Measurements from ENCODE around the gene COPS4. TPM values are rescaled to one million over a fixed set of nuclear protein-coding genes. Genes with fewer than 3 reads are reported as not detected.

Gene COPS4
- total RNA-seq, 4 donors from 2014 or later: 35.3 to 69.9 (median 50.4) TPM

DNA sequence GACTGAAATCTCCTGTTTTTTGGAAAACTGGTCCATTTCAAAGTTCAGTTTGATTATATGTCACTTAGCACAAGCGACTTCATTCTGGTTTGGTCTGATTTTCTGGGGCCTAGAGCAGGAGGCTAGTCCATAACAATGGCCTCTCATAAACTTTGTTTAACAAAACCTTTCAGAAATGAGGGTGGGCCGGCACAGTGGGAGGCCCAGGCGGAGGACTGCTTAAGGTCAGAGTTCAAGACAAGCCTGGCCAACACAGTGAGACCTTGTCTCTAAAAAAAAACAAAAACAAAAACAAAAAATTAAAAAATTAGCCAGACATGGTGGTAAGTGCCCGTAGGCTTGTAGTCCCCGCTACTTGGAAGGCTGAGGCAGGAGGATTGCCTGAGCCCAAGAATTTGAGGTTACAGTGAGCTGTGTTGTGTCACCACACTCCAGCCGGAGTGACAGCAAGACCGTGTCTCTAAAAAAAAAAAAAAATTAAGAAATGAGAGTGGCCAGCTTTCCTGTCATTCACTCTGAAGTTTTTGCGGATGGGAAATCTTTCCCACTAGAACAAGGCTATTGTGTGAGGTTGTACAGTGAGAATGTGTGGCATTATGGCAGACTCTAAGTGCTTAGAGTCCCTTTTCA is 80.8 kb downstream of the COPS4 start:
- intact Hi-C loops (cut with DNase I): no loop called here
- Histone ChIP-seq H3K4me1 (no peaks in the 10 kb centered on the region), H3K27me3 (no peaks in the 10 kb centered on the region), H3K4me3 (replicated peaks in 1 of 3) (no peak overlapping the region), H3K27ac (no peak overlapping the region), H3K36me3 (no peaks in the 10 kb centered on the region), H3K9me3 (no peaks in the 10 kb centered on the region)
- 83 to 89% methylated on average over 8 of the region's 8 CpGs for WGBS, 2 donors
- no peak for DNase-seq
- TF ChIP-seq, protein P1, sequence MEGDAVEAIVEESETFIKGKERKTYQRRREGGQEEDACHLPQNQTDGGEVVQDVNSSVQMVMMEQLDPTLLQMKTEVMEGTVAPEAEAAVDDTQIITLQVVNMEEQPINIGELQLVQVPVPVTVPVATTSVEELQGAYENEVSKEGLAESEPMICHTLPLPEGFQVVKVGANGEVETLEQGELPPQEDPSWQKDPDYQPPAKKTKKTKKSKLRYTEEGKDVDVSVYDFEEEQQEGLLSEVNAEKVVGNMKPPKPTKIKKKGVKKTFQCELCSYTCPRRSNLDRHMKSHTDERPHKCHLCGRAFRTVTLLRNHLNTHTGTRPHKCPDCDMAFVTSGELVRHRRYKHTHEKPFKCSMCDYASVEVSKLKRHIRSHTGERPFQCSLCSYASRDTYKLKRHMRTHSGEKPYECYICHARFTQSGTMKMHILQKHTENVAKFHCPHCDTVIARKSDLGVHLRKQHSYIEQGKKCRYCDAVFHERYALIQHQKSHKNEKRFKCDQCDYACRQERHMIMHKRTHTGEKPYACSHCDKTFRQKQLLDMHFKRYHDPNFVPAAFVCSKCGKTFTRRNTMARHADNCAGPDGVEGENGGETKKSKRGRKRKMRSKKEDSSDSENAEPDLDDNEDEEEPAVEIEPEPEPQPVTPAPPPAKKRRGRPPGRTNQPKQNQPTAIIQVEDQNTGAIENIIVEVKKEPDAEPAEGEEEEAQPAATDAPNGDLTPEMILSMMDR (IDR thresholded peaks at IDR 0.05): no peak
- TF ChIP-seq POLR2A (IDR thresholded peaks at IDR 0.05): no peak

DNA sequence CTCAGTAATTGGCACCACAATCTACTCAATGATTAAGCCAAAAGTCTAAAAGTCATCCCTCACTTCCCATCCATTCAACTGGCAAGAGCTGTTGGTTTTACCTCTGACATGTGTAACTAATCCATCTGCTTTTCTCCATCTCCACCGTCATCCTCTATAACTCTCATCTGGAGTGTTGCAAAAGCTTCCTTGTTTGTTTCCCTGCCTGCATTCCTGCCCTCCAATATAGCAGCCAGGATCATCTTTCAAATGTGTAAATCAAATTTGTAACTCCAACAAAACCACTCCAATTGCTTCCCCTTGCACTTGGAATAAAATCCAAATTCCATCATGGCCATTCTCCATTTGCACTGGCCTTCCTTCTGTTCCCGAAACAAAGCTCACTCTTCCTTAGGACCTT is 83.9 kb downstream of the COPS4 start:
- 72 to 76% methylated on average over 2 of the region's 2 CpGs for WGBS, 2 donors
- Histone ChIP-seq H3K27me3 (no peaks in the 10 kb centered on the region), H3K4me1 (no peaks in the 10 kb centered on the region), H3K9me3 (no peaks in the 10 kb centered on the region), H3K36me3 (no peaks in the 10 kb centered on the region), H3K27ac (no peak overlapping the region), H3K4me3 (replicated peaks in 1 of 3) (no peak overlapping the region)
- DNase-seq: no peak
- intact Hi-C loops (cut with DNase I): no loop called here
- TF ChIP-seq POLR2A (IDR thresholded peaks at IDR 0.05): no peak
- TF ChIP-seq, protein P1 (IDR thresholded peaks at IDR 0.05): no peak

- H3K27ac ChIP-seq: no peak overlapping the region
- no peak for DNase-seq
- no peaks in the 10 kb centered on the region for H3K9me3 ChIP-seq
- WGBS, 2 donors: 84 to 94% methylated on average over 5 of the region's 5 CpGs
- no peak overlapping the region for H3K4me3 ChIP-seq (replicated peaks in 1 of 3)
- H3K27me3 ChIP-seq: no peaks in the 10 kb centered on the region
- H3K4me1 ChIP-seq: no peaks in the 10 kb centered on the region
- TF ChIP-seq, protein P1 (IDR thresholded peaks at IDR 0.05): no peak
- TF ChIP-seq POLR2A (IDR thresholded peaks at IDR 0.05): no peak
- intact Hi-C loops (cut with DNase I): no loop called here
- H3K36me3 ChIP-seq: no peaks in the 10 kb centered on the region
Observed at GRCh38 chr4:83121246-83121645, 86.3 kb downstream of the COPS4 start.

DNA sequence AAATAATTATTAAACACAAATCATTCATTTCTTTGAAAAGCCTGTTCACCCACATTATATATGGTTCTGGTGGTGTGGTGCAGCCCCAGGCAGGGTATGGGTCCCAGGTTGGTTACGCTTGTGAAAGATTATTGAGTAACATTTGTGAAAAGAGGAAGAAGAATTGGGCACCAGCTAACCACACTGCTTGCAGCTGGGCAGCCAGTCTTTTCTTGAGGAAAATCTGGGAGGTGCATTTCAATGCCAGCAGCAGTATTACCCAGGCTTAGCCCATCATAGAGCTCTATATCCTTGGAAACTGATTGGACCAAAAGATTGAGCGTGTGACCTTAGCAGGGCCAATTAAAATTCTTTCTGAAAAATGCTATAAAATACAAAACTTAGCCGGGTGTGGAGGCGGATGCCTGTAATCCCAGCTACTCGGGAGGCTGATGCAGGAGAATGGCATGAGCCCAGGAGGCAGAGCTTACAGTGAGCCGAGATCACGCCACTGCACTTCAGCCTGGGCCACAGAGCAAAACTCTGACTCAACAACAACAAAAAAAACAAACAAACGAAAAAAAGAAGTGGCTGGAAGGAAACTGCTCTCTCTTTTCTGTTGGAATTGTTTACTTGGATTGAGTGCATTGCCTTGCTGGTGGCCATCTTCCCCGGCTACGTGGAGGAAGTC is 89.3 kb downstream of the COPS4 start:
- intact Hi-C loops (cut with DNase I): no loop called here
- no peak overlapping the region for H3K4me3 ChIP-seq (replicated peaks in 1 of 3)
- no peak for DNase-seq
- WGBS, 2 donors: 72 to 83% methylated on average over 10 of the region's 10 CpGs
- no peak overlapping the region for H3K27ac ChIP-seq
- TF ChIP-seq, protein P1 (IDR thresholded peaks at IDR 0.05): no peak
- no peak for TF ChIP-seq POLR2A (IDR thresholded peaks at IDR 0.05)
- no peaks in the 10 kb centered on the region for H3K27me3 ChIP-seq
- no peaks in the 10 kb centered on the region for H3K36me3 ChIP-seq
- no peaks in the 10 kb centered on the region for H3K9me3 ChIP-seq
- no peaks in the 10 kb centered on the region for H3K4me1 ChIP-seq

Small RNAs within 50 kb of the gene (small RNA-seq; reads per million reads assigned to genes)
- not detected for gene RNU6-615P

Other genes with a start within 250 kb of the COPS4 start
- gene SCD5, start 236.4 kb upstream of the COPS4 start, total RNA-seq: 10 to 100 TPM; 47.0 to 96.4 (median 54.8) TPM
- 100 to 1,000 TPM; 263 to 367 (median 292) TPM for gene SEC31A, start 144.0 kb upstream of the COPS4 start, total RNA-seq
- gene THAP9, start 134.4 kb upstream of the COPS4 start, total RNA-seq: 10 to 100 TPM in 2 of 4 donors, 1 to 10 TPM in 2; 8.1 to 13.8 (median 10.7) TPM
- gene LIN54, start 24.4 kb upstream of the COPS4 start, total RNA-seq: 10 to 100 TPM; 14.8 to 20.8 (median 18.1) TPM
- 1 to 10 TPM in 3 of 4 donors, under 1 TPM in 1; 0.44 to 3.7 (median 2.0) TPM for gene PLAC8, start 79.5 kb downstream of the COPS4 start, total RNA-seq
- gene COQ2, start 249.6 kb downstream of the COPS4 start, total RNA-seq: 10 to 100 TPM in 3 of 4 donors, 1 to 10 TPM in 1; 6.0 to 29.1 (median 14.0) TPM

Data from thyroid gland (tissue), 4 donors.